Measurements from ENCODE around the gene ESCO1.

The ESCO1 gene

GRCh38 chr18:21575656-21576055 lies 24.8 kb downstream of the ESCO1 start:
- TF ChIP-seq CTCF (IDR thresholded peaks at IDR 0.05; ENCODE audit: control extremely low read depth, extremely low read depth, low read depth, missing control alignments) = no peak
- CTCF ChIA-PET = interaction anchor here (5.0 kb wide), 1 partner anchor 25 kb away, joined by 19 read pairs; the partner anchor contains the start of gene ESCO1
- POLR2A ChIA-PET = no interaction called here

GRCh38 chr18:21571772-21572171 lies 28.7 kb downstream of the ESCO1 start:
- CTCF ChIA-PET = no interaction called here
- no peak for TF ChIP-seq CTCF (IDR thresholded peaks at IDR 0.05; ENCODE audit: control extremely low read depth, extremely low read depth, low read depth, missing control alignments)
- POLR2A ChIA-PET = no interaction called here

More at GRCh38 chr18:21575656-21576055, 24.8 kb downstream of the ESCO1 start:
- no peak for DNase-seq (ENCODE audit: extremely low spot score)

GRCh38 chr18:21559195-21559594 lies 41.3 kb downstream of the ESCO1 start:
- CTCF ChIA-PET = interaction anchor here (0.9 to 2.7 kb wide), 3 partner anchors 11 to 41 kb away, joined by 3 to 10 read pairs (median 3); partner anchors contain the start of gene ESCO1
- POLR2A ChIA-PET = no interaction called here
- TF ChIP-seq CTCF (IDR thresholded peaks at IDR 0.05; ENCODE audit: control extremely low read depth, extremely low read depth, low read depth, missing control alignments) = no peak
- DNase-seq (ENCODE audit: extremely low spot score) = no peak

More at GRCh38 chr18:21571772-21572171, 28.7 kb downstream of the ESCO1 start:
- no peak for DNase-seq (ENCODE audit: extremely low spot score)

GRCh38 chr18:21557607-21558253 lies 42.8 kb downstream of the ESCO1 start:
- TF ChIP-seq CTCF (IDR thresholded peaks at IDR 0.05; ENCODE audit: control extremely low read depth, extremely low read depth, low read depth, missing control alignments) = no peak
- ChIA-PET CTCF (interaction anchor here (1.4 kb wide), 1 partner anchor 11 kb away, joined by 3 read pairs; no protein-coding TSS in a partner anchor), POLR2A (no interaction called here)
- no peak for DNase-seq (ENCODE audit: extremely low spot score)

GRCh38 chr18:21550510-21550970 lies 50.0 kb downstream of the ESCO1 start:
- no peak for DNase-seq (ENCODE audit: extremely low spot score)
- POLR2A ChIA-PET = no interaction called here
- CTCF ChIA-PET = no interaction called here
- no peak for TF ChIP-seq CTCF (IDR thresholded peaks at IDR 0.05; ENCODE audit: control extremely low read depth, extremely low read depth, low read depth, missing control alignments)

GRCh38 chr18:21548647-21549046 lies 51.9 kb downstream of the ESCO1 start:
- TF ChIP-seq CTCF (IDR thresholded peaks at IDR 0.05; ENCODE audit: control extremely low read depth, extremely low read depth, low read depth, missing control alignments) = no peak
- ChIA-PET POLR2A (no interaction called here), CTCF (interaction anchor here (0.8 to 1.0 kb wide), 3 partner anchors 13 to 59 kb away, joined by 3 to 4 read pairs (median 4); no protein-coding TSS in a partner anchor)
- DNase-seq (ENCODE audit: extremely low spot score) = no peak

Data from GM10248 (cell line).